Activated naive CD8-positive, alpha-beta T cell treated with anti-CD3 and anti-CD28 coated beads, Interleukin-2, amount 10 ng/mL, durations not matched to agents 7 days and 5 days (primary cell): ENCODE results near the gene BST2. TPM values are rescaled to one million over a fixed set of nuclear protein-coding genes. Genes with fewer than 3 reads are reported as not detected.
A peak's percentile ranks its signal among the peaks of the same experiment; 100 is the strongest.

ENCODE experiments used
- ATAC-seq: fragments of 150-1000 bp; cut with Tn5 transposase; one replicate; pipeline ENCODE4 v1.10.0; 2021; ENCODE audit warnings: low read depth, moderate library complexity
- POLR2A ChIA-PET: fragments of 350-600 bp; sonication (Branson Sonifier 250); formaldehyde crosslinking; loops from one replicate; lab custom pipeline; 2021; ENCODE audit warnings: antibody characterized with exemption; lab: Charles Lee
- DNase-seq: peaks from one replicate; pipeline ENCODE4 v3.0.0; 2021
- H3K27ac Mint-ChIP-seq: one replicate; pipeline ENCODE4 v1.8.0; 2022; ENCODE audit warnings: mild to moderate bottlenecking, mixed read lengths
- H3K27me3 Mint-ChIP-seq: one replicate; pipeline ENCODE4 v1.8.0; 2022; ENCODE audit warnings: mild to moderate bottlenecking, moderate library complexity, mixed read lengths
- H3K36me3 Mint-ChIP-seq: one replicate; pipeline ENCODE4 v1.8.0; 2021; ENCODE audit warnings: mild to moderate bottlenecking, mixed read lengths
- H3K4me1 Mint-ChIP-seq: one replicate; pipeline ENCODE4 v1.8.0; 2021; ENCODE audit warnings: mixed read lengths
- H3K4me3 Mint-ChIP-seq: one replicate; pipeline ENCODE4 v1.8.0; 2022; ENCODE audit warnings: mild to moderate bottlenecking, moderate library complexity, mixed read lengths
- H3K9me3 Mint-ChIP-seq: one replicate; pipeline ENCODE4 v1.8.0; 2021; ENCODE audit warnings: mixed read lengths
- total RNA-seq, 2 experiments: library from RNA; stranded (reverse); gene quantifications; one replicate each; pipeline ENCODE4 v1.2.3, GENCODE V29; 2021

Gene BST2
- total RNA-seq, 2 experiments from 2014 or later, result 197 to 201 TPM

- peaks cover 4% of the 10 kb centered on the region for H3K36me3 Mint-ChIP-seq
- no peaks in the 10 kb centered on the region for H3K9me3 Mint-ChIP-seq
- DNase-seq (no peak), ATAC-seq (no peak)
- H3K4me3 Mint-ChIP-seq, result peak overlapping the region; percentile 58
- peaks cover 21% of the 10 kb centered on the region for H3K4me1 Mint-ChIP-seq
- no peak overlapping the region for H3K27ac Mint-ChIP-seq
- H3K27me3 Mint-ChIP-seq, result peaks cover 29% of the 10 kb centered on the region
- POLR2A ChIA-PET, result interaction anchor here (0.6 to 2.6 kb wide), 7 partner anchors 9 to 125 kb away, joined by 3 to 13 read pairs (median 4); partner anchors contain the start of genes BABAM1, BST2 and MVB12A
Measured at GRCh38 chr19:17391371-17392151, 13.9 kb downstream of the BST2 start.

GRCh38 chr19:17390665-17391370 lies 14.6 kb downstream of the BST2 start:
- Mint-ChIP-seq H3K27me3 (peaks cover 29% of the 10 kb centered on the region), H3K9me3 (no peaks in the 10 kb centered on the region), H3K36me3 (peaks cover 4% of the 10 kb centered on the region), H3K4me3 (peak overlapping the region; percentile 88), H3K4me1 (peaks cover 21% of the 10 kb centered on the region), H3K27ac (peak overlapping the region; percentile 21)
- peak; percentile 91 for DNase-seq
- ATAC-seq, result peak; percentile 96
- POLR2A ChIA-PET, result interaction anchor here (0.6 to 1.4 kb wide), 5 partner anchors 8 to 124 kb away, joined by 3 to 5 read pairs (median 4); partner anchors contain the start of genes BABAM1 and BST2

- H3K36me3 Mint-ChIP-seq, result peaks cover 4% of the 10 kb centered on the region
- peaks cover 29% of the 10 kb centered on the region for H3K27me3 Mint-ChIP-seq
- peak overlapping the region; percentile 88 for H3K4me3 Mint-ChIP-seq
- POLR2A ChIA-PET, result interaction anchor here (1.1 to 1.4 kb wide), 2 partner anchors 7 to 15 kb away, joined by 3 to 5 read pairs; partner anchors contain the start of gene BST2
- H3K27ac Mint-ChIP-seq, result no peak overlapping the region
- no peaks in the 10 kb centered on the region for H3K9me3 Mint-ChIP-seq
- peaks cover 17% of the 10 kb centered on the region for H3K4me1 Mint-ChIP-seq
- ATAC-seq (no peak), DNase-seq (no peak)
Measured at GRCh38 chr19:17389957-17390664, 15.3 kb downstream of the BST2 start.

GRCh38 chr19:17389288-17389687 lies 16.1 kb downstream of the BST2 start:
- no peak for DNase-seq
- H3K4me3 Mint-ChIP-seq, result no peak overlapping the region
- POLR2A ChIA-PET, result interaction anchor here (0.7 to 0.8 kb wide), 2 partner anchors 18 to 80 kb away, joined by 3 read pairs; partner anchors contain the start of gene DDA1

GRCh38 chr19:17385878-17386611 lies 19.4 kb downstream of the BST2 start:
- Mint-ChIP-seq H3K27me3 (peaks cover 29% of the 10 kb centered on the region), H3K4me3 (no peak overlapping the region), H3K9me3 (no peaks in the 10 kb centered on the region), H3K4me1 (peaks cover 8% of the 10 kb centered on the region), H3K27ac (no peak overlapping the region), H3K36me3 (no peaks in the 10 kb centered on the region)
- DNase-seq (peak; percentile 78), ATAC-seq (peak; percentile 53)
- POLR2A ChIA-PET, result interaction anchor here (1.2 to 1.3 kb wide), 2 partner anchors 19 to 40 kb away, joined by 3 read pairs; partner anchors contain the start of gene BST2

More at GRCh38 chr19:17389288-17389687, 16.1 kb downstream of the BST2 start:
- no peak for ATAC-seq
- Mint-ChIP-seq H3K27me3 (peaks cover 29% of the 10 kb centered on the region), H3K4me1 (peaks cover 14% of the 10 kb centered on the region), H3K9me3 (no peaks in the 10 kb centered on the region), H3K27ac (no peak overlapping the region), H3K36me3 (peaks cover 1% of the 10 kb centered on the region)

GRCh38 chr19:17380426-17381138 lies 24.8 kb downstream of the BST2 start:
- POLR2A ChIA-PET, result no interaction called here
- no peak overlapping the region for H3K4me3 Mint-ChIP-seq
- H3K27me3 Mint-ChIP-seq, result peaks cover 14% of the 10 kb centered on the region
- peaks cover 7% of the 10 kb centered on the region for H3K4me1 Mint-ChIP-seq
- H3K27ac Mint-ChIP-seq, result no peak overlapping the region
- H3K9me3 Mint-ChIP-seq, result peaks cover 3% of the 10 kb centered on the region
- H3K36me3 Mint-ChIP-seq, result peaks cover 2% of the 10 kb centered on the region
- DNase-seq (no peak), ATAC-seq (no peak)

- Mint-ChIP-seq H3K9me3 (peaks cover 3% of the 10 kb centered on the region), H3K36me3 (peaks cover 2% of the 10 kb centered on the region), H3K27me3 (peaks cover 14% of the 10 kb centered on the region), H3K4me1 (peaks cover 7% of the 10 kb centered on the region), H3K27ac (no peak overlapping the region), H3K4me3 (no peak overlapping the region)
- POLR2A ChIA-PET, result interaction anchor here (0.6 kb wide), 1 partner anchor 13 kb away, joined by 4 read pairs; no protein-coding TSS in a partner anchor
- ATAC-seq (no peak), DNase-seq (no peak)
Measured at GRCh38 chr19:17379221-17379631, 26.2 kb downstream of the BST2 start.

- peaks cover 2% of the 10 kb centered on the region for H3K36me3 Mint-ChIP-seq
- H3K27ac Mint-ChIP-seq, result no peak overlapping the region
- H3K4me3 Mint-ChIP-seq, result no peak overlapping the region
- H3K4me1 Mint-ChIP-seq, result peaks cover 7% of the 10 kb centered on the region
- H3K9me3 Mint-ChIP-seq, result peaks cover 3% of the 10 kb centered on the region
- POLR2A ChIA-PET, result no interaction called here
- H3K27me3 Mint-ChIP-seq, result peaks cover 14% of the 10 kb centered on the region
- ATAC-seq (no peak), DNase-seq (no peak)
Measured at GRCh38 chr19:17378271-17378670, 27.2 kb downstream of the BST2 start.

GRCh38 chr19:17376935-17377600 lies 28.4 kb downstream of the BST2 start, which contains the start of gene PLVAP:
TSS of gene PLVAP (minus strand) at chr19:17377342. CDS start at chr19:17377288, 54 bp downstream.
- H3K36me3 Mint-ChIP-seq, result peaks cover 2% of the 10 kb centered on the region
- peaks cover 4% of the 10 kb centered on the region for H3K4me1 Mint-ChIP-seq
- POLR2A ChIA-PET, result no interaction called here
- peaks cover 14% of the 10 kb centered on the region for H3K27me3 Mint-ChIP-seq
- H3K27ac Mint-ChIP-seq, result no peak within 1 kb of the TSS
- ATAC-seq, result no peak
- DNase-seq, result no peak
- no peak within 1 kb of the TSS for H3K4me3 Mint-ChIP-seq
- H3K9me3 Mint-ChIP-seq, result peaks cover 3% of the 10 kb centered on the region

- peaks cover 8% of the 10 kb centered on the region for H3K27me3 Mint-ChIP-seq
- H3K4me3 Mint-ChIP-seq, result no peak overlapping the region
- ATAC-seq (no peak), DNase-seq (no peak)
- POLR2A ChIA-PET, result no interaction called here
- no peaks in the 10 kb centered on the region for H3K9me3 Mint-ChIP-seq
- peaks cover 4% of the 10 kb centered on the region for H3K4me1 Mint-ChIP-seq
- no peak overlapping the region for H3K27ac Mint-ChIP-seq
- H3K36me3 Mint-ChIP-seq, result no peaks in the 10 kb centered on the region
Measured at GRCh38 chr19:17370026-17370587, 35.3 kb downstream of the BST2 start.

- H3K27ac Mint-ChIP-seq, result no peak overlapping the region
- no peak for DNase-seq
- POLR2A ChIA-PET, result interaction anchor here (0.7 kb wide), 1 partner anchor 1902 kb away, joined by 3 read pairs; no protein-coding TSS in a partner anchor
Measured at GRCh38 chr19:17365361-17365760, 40.1 kb downstream of the BST2 start.

More at GRCh38 chr19:17365361-17365760, 40.1 kb downstream of the BST2 start:
- H3K27me3 Mint-ChIP-seq, result peaks cover 14% of the 10 kb centered on the region
- no peaks in the 10 kb centered on the region for H3K9me3 Mint-ChIP-seq
- H3K4me3 Mint-ChIP-seq, result no peak overlapping the region
- H3K4me1 Mint-ChIP-seq, result peaks cover 3% of the 10 kb centered on the region
- H3K36me3 Mint-ChIP-seq, result no peaks in the 10 kb centered on the region
- ATAC-seq, result no peak
